Upper lobe of left lung (tissue), 6 donors: ENCODE data around the gene SLC9A6. TPM values are rescaled to one million over a fixed set of nuclear protein-coding genes. Genes with fewer than 3 reads are reported as not detected.
"Not testable (repeated sequence)": the region's sequence is repeated elsewhere in the genome, so short reads cannot be mapped to it uniquely, and the experiment has no call there.

Experiments
- ATAC-seq, 2 donors: fragments of 200-7000 bp; cut with Tn5 transposase; one replicate each; pipeline ENCODE4 v1.9.1; 2022; ENCODE audit warnings: mild to moderate bottlenecking in 2 of 2, moderate library complexity in 2 of 2; ENCODE audit not compliant: low FRiP score in 2 of 2
- DNase-seq, 2 donors: peaks; one replicate each; pipeline ENCODE4 v3.0.0-alpha.2; 2019 to 2020
- H3K27ac ChIP-seq, 4 donors: fragments of 200-600 bp; sonication (generic); one replicate each; pipeline ENCODE4 v1.5.1; 2016 to 2019
- H3K27me3 ChIP-seq, 4 donors: fragments of 200-600 bp; sonication (generic); one replicate each; pipeline ENCODE4 v1.5.1; 2017 to 2019
- H3K36me3 ChIP-seq, 4 donors: fragments of 200-600 bp; sonication (generic); one replicate each; pipeline ENCODE4 v1.5.1; 2016 to 2019
- H3K4me1 ChIP-seq, 4 donors: fragments of 200-600 bp; sonication (generic); one replicate each; pipeline ENCODE4 v1.5.1; 2018 to 2019
- H3K4me3 ChIP-seq, 4 donors: fragments of 200-600 bp; sonication (generic); one replicate each; pipeline ENCODE4 v1.5.1; 2017 to 2019; ENCODE audit warnings: mild to moderate bottlenecking in 2 of 4, moderate library complexity in 1 of 4
- H3K9me3 ChIP-seq, 4 donors: fragments of 200-600 bp; sonication (generic); one replicate each; pipeline ENCODE4 v1.5.1; 2018 to 2019
- CTCF ChIP-seq, 6 experiments: fragments of 450-650 bp in 4 of 6; fragments of 200-600 bp in 2 of 6; sonication (generic) in 2 of 6; IDR thresholded peaks; one replicate each; pipeline ENCODE4 v1.5.1; 2016 to 2019; ENCODE audit warnings: antibody characterized with exemption in 6 of 6
- EP300 ChIP-seq, 4 donors: sonication (generic); formaldehyde crosslinking; IDR thresholded peaks; one replicate each; pipeline ENCODE4 v1.5.1; 2017; ENCODE audit warnings: antibody characterized with exemption in 4 of 4, control low read depth in 2 of 4
- POLR2A ChIP-seq, 4 donors: fragments of 450-650 bp; IDR thresholded peaks; one replicate each; pipeline ENCODE4 v1.5.1; 2016 to 2017; ENCODE audit warnings: antibody characterized with exemption in 4 of 4, mild to moderate bottlenecking in 2 of 4
- POLR2AphosphoS5 ChIP-seq, 2 donors: sonication (generic); formaldehyde crosslinking; IDR thresholded peaks; one replicate each; pipeline ENCODE4 v1.5.1; 2017; ENCODE audit warnings: antibody characterized with exemption in 2 of 2
- WGBS, 2 donors: methylation state at CpG; one replicate each; pipeline ENCODE4 v1.1.5; 2017 to 2018; 5-methylcytosine and 5-hydroxymethylcytosine counted together
- total RNA-seq, 6 donors: library from RNA; depleted of rRNA in 4 of 6; stranded (reverse); fragments of >200 nt in 4 of 6; gene quantifications; one replicate each; pipeline versions ENCODE4 v1.1.0 to v1.2.1, GENCODE V29; 2016 to 2021
- donor health status: DM: no; HTN: no; CAD: no; lungs with moderate emphysema.
- donor health status: DM: no; HTN: yes; CAD: no; lungs with severe emphysema.

The SLC9A6 gene
- total RNA-seq, 6 donors from 2014 or later = 4.7 to 16.9 (median 11.5) TPM

GRCh38 chrX:136086521-136086920 lies 101.3 kb downstream of the SLC9A6 start:
- 86 to 98% methylated on average over 2 of the region's 2 CpGs for WGBS, 2 donors
- no peaks in the 10 kb centered on the region for H3K4me1 ChIP-seq
- DNase-seq (no peak), ATAC-seq (no peak)
- H3K9me3 ChIP-seq = no peaks in the 10 kb centered on the region
- TF ChIP-seq CTCF (IDR thresholded peaks at IDR 0.05) = no peak
- TF ChIP-seq POLR2AphosphoS5 (IDR thresholded peaks at IDR 0.05) = no peak
- TF ChIP-seq POLR2A (IDR thresholded peaks at IDR 0.05) = no peak
- no peak for TF ChIP-seq EP300 (IDR thresholded peaks at IDR 0.05)
- no peaks in the 10 kb centered on the region for H3K27me3 ChIP-seq
- no peak overlapping the region for H3K4me3 ChIP-seq
- H3K27ac ChIP-seq = no peak overlapping the region
- no peaks in the 10 kb centered on the region for H3K36me3 ChIP-seq

- not testable (repeated sequence) for H3K4me3 ChIP-seq, ATAC-seq, H3K36me3 ChIP-seq, H3K27ac ChIP-seq, H3K9me3 ChIP-seq, H3K4me1 ChIP-seq, DNase-seq, H3K27me3 ChIP-seq
- 89 to 97% methylated on average over 5 to 6 of the region's 6 CpGs for WGBS, 2 donors
Observed at GRCh38 chrX:136091898-136092297, 106.7 kb downstream of the SLC9A6 start.

- DNase-seq = no peak
- no peaks in the 10 kb centered on the region for H3K9me3 ChIP-seq
- ATAC-seq = no peak
- no peak overlapping the region for H3K4me3 ChIP-seq
- no peaks in the 10 kb centered on the region for H3K36me3 ChIP-seq
- no peaks in the 10 kb centered on the region for H3K4me1 ChIP-seq
- no peaks in the 10 kb centered on the region for H3K27me3 ChIP-seq
- TF ChIP-seq POLR2AphosphoS5 (IDR thresholded peaks at IDR 0.05) (no peak), POLR2A (IDR thresholded peaks at IDR 0.05) (no peak), CTCF (IDR thresholded peaks at IDR 0.05) (no peak), EP300 (IDR thresholded peaks at IDR 0.05) (no peak)
- 77 to 84% methylated on average over 3 of the region's 3 CpGs for WGBS, 2 donors
- no peak overlapping the region for H3K27ac ChIP-seq
Observed at GRCh38 chrX:136094962-136095361, 109.7 kb downstream of the SLC9A6 start.

Other genes with a start within 250 kb of the SLC9A6 start
- gene CT45A3, start 217.2 kb upstream of the SLC9A6 start, total RNA-seq = not detected
- not detected for gene CT45A5, start 199.9 kb upstream of the SLC9A6 start, total RNA-seq
- not detected for gene CT45A6, start 182.6 kb upstream of the SLC9A6 start, total RNA-seq
- gene CT45A2, start 165.4 kb upstream of the SLC9A6 start, total RNA-seq = not detected
- gene CT45A7, start 148.2 kb upstream of the SLC9A6 start, total RNA-seq = not detected
- gene CT45A8, start 130.9 kb upstream of the SLC9A6 start, total RNA-seq = not detected
- not detected for gene CT45A9, start 113.6 kb upstream of the SLC9A6 start, total RNA-seq
- not detected for gene CT45A10, start 92.0 kb upstream of the SLC9A6 start, total RNA-seq
- gene SAGE1, start 91.7 kb upstream of the SLC9A6 start, total RNA-seq = under 1 TPM in 1 of 6 donors, not detected in 5; 0.10 TPM
- gene MMGT1, start 11.4 kb upstream of the SLC9A6 start, total RNA-seq = 10 to 100 TPM in 4 of 6 donors, 1 to 10 TPM in 2; 7.2 to 32.2 (median 24.9) TPM
- 100 to 1,000 TPM; 114 to 426 (median 255) TPM for gene FHL1, start 162.1 kb downstream of the SLC9A6 start, total RNA-seq